Activated CD4-positive, alpha-beta T cell treated with anti-CD3 and anti-CD28 coated beads for 48 hours (primary cell): ENCODE results near the gene SYT1.

Source experiments
- DNase-seq: peaks from one replicate; pipeline ENCODE4 v3.0.0-alpha.2; 2020

SYT1 gene

GRCh38 chr12:79301181-79301580 lies 436.6 kb downstream of the SYT1 start:
- no peak for DNase-seq

GRCh38 chr12:79302162-79302814 lies 437.7 kb downstream of the SYT1 start:
- DNase-seq = no peak

DNA sequence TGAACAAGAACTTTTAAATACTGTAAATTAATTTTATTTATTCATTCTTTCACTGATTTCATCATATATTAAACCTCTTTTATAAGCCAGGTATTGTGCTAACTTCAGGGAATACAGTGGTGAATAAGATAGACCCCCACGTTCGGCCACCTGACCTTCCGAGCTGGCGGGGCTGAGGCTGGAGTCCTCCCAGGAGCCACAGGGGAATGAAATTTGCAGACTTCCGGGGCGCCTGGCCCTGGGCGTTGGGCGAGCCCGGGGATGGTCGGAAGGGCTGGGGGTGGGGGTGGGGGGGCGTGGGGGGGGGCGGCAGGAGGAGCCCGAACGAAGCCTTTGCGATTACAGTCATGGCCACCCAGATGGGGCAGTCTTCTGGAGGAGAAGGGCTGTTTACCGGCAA lies 442.8 kb downstream of the SYT1 start:
- DNase-seq = no peak

DNA sequence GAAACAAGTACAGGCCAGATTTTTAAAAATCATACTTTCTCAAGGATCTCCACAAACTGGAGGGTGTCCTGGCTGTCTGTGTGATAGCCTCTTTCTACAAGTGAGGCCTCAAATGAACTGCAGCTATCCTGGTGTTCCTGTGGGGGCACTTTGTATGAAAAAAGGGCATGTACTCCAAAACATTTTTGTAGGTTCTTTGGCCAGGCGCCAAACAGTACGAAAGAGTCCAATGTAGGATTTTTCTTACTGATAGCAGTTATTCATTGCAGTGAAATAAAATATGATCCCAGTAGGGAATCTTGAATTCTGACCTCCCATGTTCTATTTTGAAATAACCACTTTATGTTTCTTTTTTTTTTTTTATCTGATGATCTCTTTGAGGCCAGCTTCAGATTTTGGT lies 444.5 kb downstream of the SYT1 start:
- DNase-seq = no peak

GRCh38 chr12:79317179-79317847 lies 452.7 kb downstream of the SYT1 start:
- DNase-seq = no peak

DNA sequence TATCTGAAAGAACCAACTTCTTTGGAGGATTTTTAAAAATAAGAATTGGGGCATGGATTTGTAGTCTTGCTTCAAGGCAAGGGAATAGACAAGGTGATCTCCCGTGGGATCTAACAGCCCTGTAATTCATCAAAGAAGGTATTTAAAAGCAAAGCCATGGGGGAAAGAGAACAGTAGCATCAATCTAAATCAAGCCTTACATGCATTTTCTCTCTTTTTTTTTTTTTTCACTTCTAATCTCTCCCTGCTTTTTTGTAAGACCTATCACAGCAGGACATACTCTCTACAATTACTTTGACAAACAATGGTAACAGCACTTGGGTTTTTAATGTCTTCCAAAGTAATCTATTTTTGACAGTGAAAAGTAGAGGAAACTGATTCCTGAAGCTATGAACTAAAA lies 458.3 kb downstream of the SYT1 start:
- no peak for DNase-seq

DNA sequence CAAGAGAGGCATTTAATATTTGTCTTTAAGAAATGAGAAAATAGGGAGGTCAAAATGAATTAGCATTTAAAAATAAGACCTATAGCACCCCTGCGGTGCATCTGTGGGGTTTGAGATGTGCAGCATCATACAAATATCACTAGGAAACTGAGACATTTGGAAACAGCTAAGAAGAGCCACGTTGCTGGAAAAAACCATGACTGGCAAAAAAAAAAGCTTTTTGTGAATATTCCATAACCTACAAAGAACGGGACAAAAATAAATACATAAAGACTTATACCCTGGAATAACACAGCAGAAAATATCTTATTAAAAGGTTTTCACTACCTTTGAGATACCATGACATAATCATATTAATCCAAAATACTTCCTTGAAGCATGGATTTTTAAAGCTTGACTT lies 460.0 kb downstream of the SYT1 start:
- DNase-seq = no peak

- DNase-seq = no peak
Observed at GRCh38 chr12:79326222-79326621, 461.6 kb downstream of the SYT1 start.

DNA sequence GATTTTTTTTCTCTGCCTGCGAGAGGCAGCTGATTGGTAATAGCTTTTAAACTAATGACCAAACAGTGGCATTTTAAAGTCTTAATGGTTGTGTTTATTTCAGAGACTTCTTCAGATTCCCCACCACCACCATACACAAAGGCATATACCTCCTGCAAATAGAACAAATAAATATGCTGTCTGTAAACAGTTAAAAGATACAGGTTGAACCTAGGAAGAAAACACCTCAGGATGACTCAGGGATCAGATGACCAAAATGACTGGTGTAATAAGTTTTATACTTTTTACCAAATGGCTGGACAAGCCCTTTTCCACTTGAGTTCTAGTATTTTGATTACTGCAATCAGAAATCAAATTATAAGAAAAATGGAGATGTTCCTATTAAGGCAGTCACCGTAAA lies 462.1 kb downstream of the SYT1 start:
- DNase-seq = no peak

DNA sequence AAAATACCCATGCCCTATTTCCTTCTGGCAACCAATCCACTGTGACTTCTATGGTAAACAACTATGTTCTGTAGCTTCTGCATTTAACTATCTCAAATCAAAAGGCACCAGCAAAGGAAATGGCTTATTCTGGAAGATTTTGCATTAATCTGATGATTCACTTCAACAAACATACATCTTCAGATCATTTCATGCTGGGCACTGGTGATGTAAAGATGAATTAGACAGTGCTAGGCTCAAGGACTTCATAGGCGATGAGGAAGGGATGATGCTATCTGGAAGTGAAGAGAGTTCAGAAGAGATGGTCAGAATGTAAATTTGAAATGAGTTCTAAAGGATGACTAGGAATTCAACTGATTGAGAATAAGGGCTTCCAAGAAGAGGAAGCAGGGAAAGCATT lies 462.9 kb downstream of the SYT1 start:
- DNase-seq = no peak

DNA sequence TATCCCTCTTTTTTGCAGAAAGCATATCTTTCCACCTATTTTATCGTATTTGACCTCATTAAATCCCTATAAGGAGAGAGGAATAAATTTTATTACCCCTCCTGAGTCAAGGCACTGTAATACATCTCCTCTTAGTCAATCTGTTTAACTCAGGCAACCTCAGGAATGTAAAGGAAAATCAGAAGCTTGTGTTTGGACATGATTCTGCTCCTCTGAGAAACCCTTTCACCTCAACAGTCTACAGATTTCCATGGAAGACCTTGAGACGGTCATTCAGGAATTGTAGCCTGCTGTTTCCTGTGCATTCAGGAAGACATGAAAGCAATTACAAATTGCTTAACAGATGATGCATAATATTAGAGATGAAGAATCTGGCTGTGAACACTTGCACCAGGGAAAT lies 465.4 kb downstream of the SYT1 start:
- no peak for DNase-seq

DNA sequence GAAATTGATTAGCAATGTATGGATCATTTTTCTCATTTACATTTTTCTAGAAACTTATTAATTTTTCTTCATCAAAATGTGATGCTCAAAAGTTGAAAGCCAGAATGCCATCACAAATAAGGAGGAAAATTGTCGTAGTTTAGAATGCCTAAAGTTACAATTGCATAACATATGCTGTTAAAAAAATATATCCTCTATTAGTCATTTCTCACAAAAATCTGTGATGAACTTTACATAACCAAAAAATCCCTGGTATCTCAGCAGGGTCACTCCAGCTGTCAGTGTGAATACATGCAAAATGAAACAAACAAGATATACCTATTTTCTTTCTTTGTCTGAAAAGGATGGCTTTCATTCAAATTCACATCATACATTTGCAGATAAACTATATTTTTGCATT lies 467.3 kb downstream of the SYT1 start:
- DNase-seq = no peak

DNA sequence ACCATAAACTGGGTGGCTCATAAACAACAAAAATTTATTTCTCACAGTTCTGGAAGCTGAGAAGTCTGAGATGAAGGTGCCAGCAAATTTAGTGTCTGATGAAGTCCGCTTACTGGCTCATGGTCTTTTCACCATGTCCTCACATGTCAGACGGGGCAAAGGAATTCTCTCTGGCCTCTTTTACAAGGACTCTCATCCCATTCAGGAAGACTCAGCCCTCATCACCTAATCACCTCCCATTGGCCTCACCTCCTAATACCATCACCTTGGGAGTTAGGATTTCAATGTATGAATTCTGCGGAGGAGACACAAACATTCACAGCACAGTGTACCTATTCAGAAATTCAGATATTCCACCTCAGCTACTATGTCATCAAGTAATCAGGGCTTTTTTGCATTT lies 468.6 kb downstream of the SYT1 start:
- DNase-seq = no peak

GRCh38 chr12:79337662-79338290 lies 473.2 kb downstream of the SYT1 start:
- no peak for DNase-seq

DNA sequence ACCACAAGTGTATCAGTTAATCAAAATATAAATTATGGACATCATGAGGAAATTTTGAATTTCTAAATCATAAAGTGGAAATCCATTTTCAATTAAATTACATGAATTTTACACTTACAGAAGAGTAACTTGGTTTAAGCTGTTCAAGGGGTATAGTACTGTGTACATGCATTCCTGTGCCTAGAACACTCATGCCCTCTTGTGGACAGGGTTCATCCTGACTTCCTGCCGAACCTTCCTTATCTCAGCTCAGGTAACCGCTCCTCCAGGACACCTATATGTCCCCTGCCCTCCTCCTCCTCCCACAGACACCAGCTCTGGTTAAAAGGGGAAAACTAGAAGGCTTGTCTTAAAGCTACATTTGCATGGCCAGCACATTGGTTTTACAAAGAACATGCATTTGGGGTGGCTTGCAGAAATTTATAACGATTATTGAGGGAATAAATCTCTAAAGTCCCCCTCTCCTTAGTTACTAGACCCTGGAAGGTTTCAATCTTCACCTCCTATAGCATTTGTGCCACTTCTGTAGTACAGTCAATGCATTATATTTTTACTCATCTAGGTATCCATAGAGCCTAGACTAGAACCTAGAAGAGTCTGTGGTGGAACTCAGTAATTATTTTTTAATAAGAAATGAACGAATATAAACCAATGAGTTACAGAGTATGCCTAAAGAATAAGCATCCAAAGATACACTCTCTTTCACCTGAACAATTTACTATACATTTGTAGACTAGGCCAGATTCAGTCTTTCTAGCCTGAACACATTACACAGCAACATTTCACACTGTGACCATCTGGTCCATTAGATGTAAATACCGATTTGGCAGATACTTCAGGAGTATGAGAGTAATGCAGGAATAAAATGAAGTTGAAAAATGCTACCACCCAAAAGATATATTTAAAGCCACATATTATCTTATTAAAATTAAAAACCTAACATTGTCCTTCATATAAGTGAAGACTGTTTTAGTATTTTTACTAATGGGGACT lies 480.6 kb downstream of the SYT1 start:
- peak; percentile 5 for DNase-seq

DNA sequence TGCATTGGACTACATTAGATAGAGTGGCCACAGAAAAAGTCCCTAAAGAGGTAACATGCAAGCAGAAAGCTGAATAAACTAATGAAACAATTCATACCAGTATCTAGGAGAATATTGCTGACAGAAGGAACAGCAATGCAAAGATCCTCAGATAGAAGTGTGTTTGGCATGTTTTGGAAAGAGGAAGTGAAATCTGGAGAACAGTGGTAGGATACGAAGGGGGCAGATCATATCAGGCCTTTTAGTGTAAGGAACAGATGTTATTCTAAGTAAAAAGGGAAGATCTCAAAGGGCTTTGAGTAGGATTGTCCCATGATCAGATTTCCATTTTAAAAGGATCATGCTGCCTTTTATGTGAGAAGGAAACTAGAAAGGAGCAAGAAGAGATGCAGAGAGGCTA lies 483.3 kb downstream of the SYT1 start:
- no peak for DNase-seq

- DNase-seq = no peak
Observed at GRCh38 chr12:79351251-79351650, 486.7 kb downstream of the SYT1 start.

DNA sequence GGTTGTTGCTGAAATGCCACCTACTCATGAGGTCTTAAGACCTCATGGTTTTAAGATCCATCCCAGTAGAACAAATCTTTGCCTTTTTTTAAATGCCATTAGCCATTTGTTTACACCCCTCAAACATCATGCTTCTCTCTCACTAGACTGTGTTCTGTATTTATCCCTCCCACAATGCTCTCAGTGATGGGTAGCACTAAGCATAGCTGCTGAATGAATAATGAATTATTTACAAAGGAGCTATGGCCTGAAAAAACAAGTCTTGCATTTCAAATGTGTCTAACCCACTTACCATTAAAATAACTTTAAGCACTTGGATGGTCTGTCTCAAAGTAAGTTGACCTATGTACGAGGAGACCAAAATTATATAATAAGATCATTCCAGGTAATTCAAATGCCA lies 491.6 kb downstream of the SYT1 start:
- no peak for DNase-seq

- DNase-seq = no peak
Observed at GRCh38 chr12:79357048-79357447, 492.5 kb downstream of the SYT1 start.

- no peak for DNase-seq
Observed at GRCh38 chr12:79358716-79359300, 494.2 kb downstream of the SYT1 start.

DNA sequence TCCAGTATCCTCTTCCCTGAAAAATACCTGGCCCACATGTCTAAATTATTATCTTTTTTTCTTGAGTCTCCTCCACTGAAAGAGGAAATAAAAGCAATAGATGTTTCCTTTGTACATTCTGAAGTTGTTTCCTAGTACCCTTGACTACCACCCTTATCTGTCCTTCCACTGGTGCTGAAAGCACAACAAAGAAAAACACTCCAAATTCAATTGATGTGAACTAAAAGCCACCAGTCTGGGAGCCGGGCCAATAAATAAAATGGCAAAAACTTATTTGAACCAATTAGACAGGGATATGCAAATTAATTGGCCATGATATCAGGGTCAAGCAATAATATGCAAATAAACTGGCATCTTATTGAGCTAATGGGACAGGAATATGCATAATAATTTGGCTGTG lies 495.7 kb downstream of the SYT1 start:
- no peak for DNase-seq

DNA sequence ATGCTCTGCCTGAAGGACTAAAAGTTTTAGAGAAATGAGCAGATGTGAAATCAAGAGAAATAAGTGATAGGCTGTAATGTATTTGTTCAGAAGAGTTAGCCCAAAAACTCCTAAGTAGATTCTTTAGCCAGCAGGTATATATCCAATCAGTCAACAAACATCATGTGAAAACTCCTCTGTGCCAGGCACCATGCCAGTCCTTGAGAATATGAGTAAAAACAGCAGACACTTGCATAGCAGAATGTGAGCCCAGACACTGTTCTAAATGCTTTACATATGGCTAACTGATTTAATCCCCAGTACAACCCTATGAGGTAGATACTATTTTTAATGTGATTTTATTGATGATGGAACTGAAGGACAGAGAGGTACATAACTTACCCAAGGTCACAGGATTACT lies 496.4 kb downstream of the SYT1 start:
- no peak for DNase-seq

GRCh38 chr12:79364197-79364596 lies 499.6 kb downstream of the SYT1 start:
- no peak for DNase-seq
